Stimulated activated effector memory CD8-positive, alpha-beta T cell treated with anti-CD3 and anti-CD28 coated beads, Interleukin-12 subunit alpha, Interleukin-12 subunit beta, amount 100 ng/mL, for 72 hours (primary cell): Measurements from ENCODE around the gene TJP1.
"Not testable (repeated sequence)": the region's sequence is repeated elsewhere in the genome, so short reads cannot be mapped to it uniquely, and the experiment has no call there.

Experiments used
- ATAC-seq: fragments of 150-1000 bp; cut with Tn5 transposase; 2 replicates; pipeline ENCODE4 v1.10.0; 2021
- DNase-seq, 2 donors: peaks; one replicate each; pipeline ENCODE4 v3.0.0; 2021 to 2022; ENCODE audit warnings: low spot score in 2 of 2
- H3K27ac Mint-ChIP-seq: one replicate; pipeline ENCODE4 v1.8.0; 2022; ENCODE audit warnings: mild to moderate bottlenecking, mixed read lengths
- H3K36me3 Mint-ChIP-seq: one replicate; pipeline ENCODE4 v1.8.0; 2022; ENCODE audit warnings: mild to moderate bottlenecking, mixed read lengths
- H3K4me1 Mint-ChIP-seq: one replicate; pipeline ENCODE4 v1.8.0; 2022; ENCODE audit warnings: mixed read lengths
- H3K4me3 Mint-ChIP-seq: one replicate; pipeline ENCODE4 v1.8.0; 2022; ENCODE audit warnings: mild to moderate bottlenecking, mixed read lengths
- H3K9me3 Mint-ChIP-seq: one replicate; pipeline ENCODE4 v1.8.0; 2022; ENCODE audit warnings: mixed read lengths

The TJP1 gene

DNA sequence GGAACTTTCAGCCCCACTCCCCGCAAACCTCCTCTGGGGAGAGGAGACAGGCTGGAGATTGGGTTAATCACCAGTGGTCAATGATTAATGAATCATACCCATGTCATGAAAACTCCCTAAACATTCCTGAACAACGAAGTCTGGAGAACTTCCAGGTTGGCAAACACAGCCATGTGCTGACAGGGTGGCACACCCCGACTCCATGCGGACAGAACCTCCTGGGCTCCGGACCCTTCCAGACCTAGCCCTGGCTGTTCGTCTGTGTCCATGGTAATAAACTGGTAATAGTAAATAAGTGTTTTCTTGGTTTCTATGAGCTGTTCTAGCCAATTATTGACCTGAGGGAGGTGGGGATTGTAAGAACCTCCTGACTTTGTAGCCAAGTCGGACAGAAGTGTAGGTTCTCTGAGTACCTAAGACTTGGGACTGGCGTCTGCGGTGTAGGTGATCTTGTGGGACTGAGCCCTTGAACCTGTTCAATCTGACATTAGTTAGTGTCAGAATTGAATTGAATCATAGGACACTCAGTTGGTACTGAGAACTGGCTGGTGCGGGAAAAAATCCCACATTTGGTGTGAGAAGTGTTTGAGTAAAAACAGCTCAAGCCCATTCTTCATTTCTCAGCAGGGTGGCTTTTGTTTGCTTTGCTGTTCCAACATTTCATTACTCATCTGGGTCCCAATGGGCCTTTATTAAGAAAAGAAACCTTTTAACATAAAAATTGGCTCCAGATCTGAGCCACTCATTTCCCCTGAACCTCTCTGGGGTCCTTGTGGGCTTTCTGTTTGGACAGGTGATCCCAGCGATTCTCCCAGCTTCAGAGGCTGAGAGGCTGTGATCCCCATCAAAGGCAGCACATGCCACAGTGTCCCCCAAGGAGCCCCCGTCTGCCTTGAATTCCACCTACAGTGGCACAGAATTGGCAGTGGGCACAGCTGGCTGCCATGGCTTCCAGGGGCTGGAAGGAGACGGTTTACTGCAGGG lies 151.0 kb downstream of the TJP1 start:
- ATAC-seq: no peak
- H3K9me3 Mint-ChIP-seq: peaks cover 2% of the 10 kb centered on the region
- H3K4me1 Mint-ChIP-seq: no peaks in the 10 kb centered on the region

DNA sequence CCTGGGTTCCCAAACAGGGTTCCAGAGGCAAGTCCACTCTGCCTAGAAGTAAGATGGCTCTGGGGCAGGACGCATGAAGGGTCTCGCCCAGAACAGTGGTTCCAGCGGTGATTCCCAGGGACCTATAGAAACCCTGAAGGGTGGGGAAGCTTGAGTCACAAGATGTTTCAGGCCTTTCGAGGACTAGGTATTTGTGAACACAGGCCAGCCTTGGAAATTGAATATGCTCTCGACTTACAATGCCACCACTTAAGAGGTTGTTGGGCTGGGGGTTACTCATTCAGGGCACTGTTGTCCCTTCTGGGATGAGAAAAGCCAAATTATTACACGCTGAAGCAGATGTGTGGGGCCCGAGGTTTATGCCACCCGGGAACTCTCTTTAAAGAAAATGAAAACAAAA lies 152.0 kb downstream of the TJP1 start:
- H3K27ac Mint-ChIP-seq: no peak overlapping the region

More for the DNA sequence above, 151.0 kb downstream of the TJP1 start:
- DNase-seq: no peak
- Mint-ChIP-seq H3K27ac (no peak overlapping the region), H3K4me3 (no peak overlapping the region), H3K36me3 (no peaks in the 10 kb centered on the region)

DNA sequence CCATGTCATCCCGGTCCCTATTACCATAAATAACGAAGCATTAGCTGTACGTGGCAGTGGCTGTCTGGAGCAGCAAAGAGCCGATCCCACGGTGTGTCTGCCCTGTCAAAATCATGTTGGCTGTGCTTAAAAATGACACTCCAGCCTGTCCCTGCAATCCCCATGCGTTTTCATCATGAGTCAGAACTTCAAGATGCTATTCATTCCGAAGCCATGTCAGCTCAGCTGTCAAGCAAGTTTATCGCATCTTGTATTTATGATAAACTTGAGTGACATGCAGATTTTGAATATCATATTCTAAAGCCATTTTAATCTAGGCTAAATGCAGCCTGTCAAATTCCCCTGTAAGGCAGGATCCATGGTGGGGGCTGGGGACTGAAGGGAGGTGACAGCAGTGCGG lies 152.4 kb downstream of the TJP1 start:
- ATAC-seq (no peak), DNase-seq (no peak)
- peaks cover 2% of the 10 kb centered on the region for H3K9me3 Mint-ChIP-seq
- H3K27ac Mint-ChIP-seq: no peak overlapping the region
- H3K4me1 Mint-ChIP-seq: no peaks in the 10 kb centered on the region
- H3K4me3 Mint-ChIP-seq: no peak overlapping the region
- no peaks in the 10 kb centered on the region for H3K36me3 Mint-ChIP-seq

More for the DNA sequence above, 152.0 kb downstream of the TJP1 start:
- no peak for DNase-seq
- peaks cover 2% of the 10 kb centered on the region for H3K9me3 Mint-ChIP-seq
- no peaks in the 10 kb centered on the region for H3K4me1 Mint-ChIP-seq
- no peaks in the 10 kb centered on the region for H3K36me3 Mint-ChIP-seq
- H3K4me3 Mint-ChIP-seq: no peak overlapping the region
- no peak for ATAC-seq

DNA sequence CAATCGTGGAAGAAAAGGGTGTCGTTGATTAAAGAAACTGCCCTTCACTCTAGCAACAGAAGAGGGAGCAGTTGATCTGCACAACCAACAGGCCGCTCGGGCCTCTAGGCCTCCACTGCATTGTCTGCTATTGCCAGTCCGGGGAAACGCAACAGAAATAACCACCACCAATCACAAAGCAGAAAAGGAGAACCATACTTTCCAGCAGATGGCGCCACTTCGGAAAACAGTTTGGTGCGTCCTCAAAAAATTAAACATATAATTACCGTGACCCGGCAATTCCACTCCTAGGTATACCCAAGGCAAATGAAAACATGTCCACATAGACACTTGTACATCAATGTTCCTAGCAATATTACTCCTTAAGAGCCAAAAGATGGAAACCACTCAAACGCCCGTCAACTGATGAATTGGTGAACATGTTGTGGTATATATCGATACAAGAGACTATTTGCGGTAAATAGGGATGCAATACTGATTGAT lies 154.1 kb downstream of the TJP1 start:
- Mint-ChIP-seq H3K4me3 (no peak overlapping the region), H3K4me1 (no peaks in the 10 kb centered on the region), H3K9me3 (peaks cover 2% of the 10 kb centered on the region), H3K27ac (no peak overlapping the region), H3K36me3 (no peaks in the 10 kb centered on the region)
- DNase-seq (peak in 1 of 2 donors; percentile 51), ATAC-seq (peak; percentile 47)

DNA sequence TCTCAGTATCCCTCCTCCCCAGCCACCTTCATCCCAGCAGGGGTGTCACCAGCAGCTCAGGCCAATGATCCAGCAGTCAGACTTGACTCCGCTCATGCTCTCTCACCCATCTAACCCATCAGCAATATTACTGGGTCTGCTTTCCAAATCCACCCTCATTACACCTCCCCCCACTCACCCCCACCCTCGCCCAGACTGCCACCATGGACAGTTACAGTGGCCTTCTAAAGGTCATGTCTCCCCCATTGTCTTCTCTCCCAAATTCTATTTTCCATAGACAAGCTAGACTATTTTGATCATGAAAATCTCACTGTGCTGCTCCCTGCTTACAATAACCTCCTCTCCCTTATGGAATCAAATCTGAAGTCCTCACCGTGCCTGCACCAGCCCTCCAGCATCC lies 156.0 kb downstream of the TJP1 start:
- Mint-ChIP-seq H3K4me1 (no peaks in the 10 kb centered on the region), H3K9me3 (peaks cover 2% of the 10 kb centered on the region), H3K27ac (no peak overlapping the region), H3K36me3 (no peaks in the 10 kb centered on the region), H3K4me3 (no peak overlapping the region)
- DNase-seq: no peak
- ATAC-seq: no peak

DNA sequence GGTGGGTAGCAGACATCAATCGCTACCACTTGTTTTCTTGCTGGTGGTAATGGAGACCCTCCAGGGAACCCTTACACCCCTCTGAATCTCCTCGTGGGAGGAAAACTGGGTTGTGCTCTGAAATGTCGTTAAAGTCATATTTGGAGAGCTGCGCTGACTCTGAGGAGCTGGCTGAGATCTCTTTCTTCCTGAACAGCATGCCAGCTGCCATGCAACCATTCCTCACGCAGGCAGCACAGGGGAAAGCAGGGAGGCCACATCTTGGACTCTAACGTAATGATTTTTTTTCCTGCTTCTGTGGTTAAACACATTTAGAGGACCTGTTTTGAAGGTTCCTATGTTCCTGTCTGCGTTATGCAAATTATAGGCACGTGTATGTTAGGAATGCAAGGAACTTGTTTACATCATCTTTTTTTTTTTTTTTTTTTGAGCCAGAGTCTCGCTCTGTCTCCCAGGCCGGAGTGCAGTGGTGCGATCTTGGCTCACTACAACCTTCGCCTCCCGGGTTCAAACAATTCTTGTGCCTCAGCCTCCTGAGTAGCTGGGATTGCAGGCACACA lies 156.7 kb downstream of the TJP1 start:
- no peak overlapping the region for H3K27ac Mint-ChIP-seq
- H3K36me3 Mint-ChIP-seq: no peaks in the 10 kb centered on the region
- ATAC-seq: no peak
- no peak overlapping the region for H3K4me3 Mint-ChIP-seq
- DNase-seq: no peak
- H3K4me1 Mint-ChIP-seq: no peaks in the 10 kb centered on the region
- peaks cover 2% of the 10 kb centered on the region for H3K9me3 Mint-ChIP-seq

DNA sequence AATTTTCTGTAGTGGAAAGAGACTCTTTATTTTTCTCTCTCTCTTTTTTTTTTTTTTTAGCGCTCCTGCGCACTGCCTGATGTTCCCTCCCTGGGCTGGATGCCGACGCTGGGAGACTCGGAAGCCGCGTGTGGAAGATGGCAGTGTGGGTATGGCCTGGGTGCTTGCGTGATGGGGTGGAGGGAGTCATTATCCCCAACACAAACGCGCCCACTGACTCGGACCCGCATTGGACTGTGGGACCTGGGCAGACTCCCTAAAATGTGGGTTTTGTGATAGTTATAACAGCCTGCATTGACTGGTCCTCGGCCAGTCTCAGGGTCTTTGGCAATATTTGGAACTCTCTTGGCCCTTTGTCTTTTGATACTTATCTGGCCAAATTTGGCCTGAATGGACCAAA lies 157.9 kb downstream of the TJP1 start:
- peaks cover 2% of the 10 kb centered on the region for H3K9me3 Mint-ChIP-seq
- H3K4me3 Mint-ChIP-seq: no peak overlapping the region
- H3K4me1 Mint-ChIP-seq: no peaks in the 10 kb centered on the region

DNA sequence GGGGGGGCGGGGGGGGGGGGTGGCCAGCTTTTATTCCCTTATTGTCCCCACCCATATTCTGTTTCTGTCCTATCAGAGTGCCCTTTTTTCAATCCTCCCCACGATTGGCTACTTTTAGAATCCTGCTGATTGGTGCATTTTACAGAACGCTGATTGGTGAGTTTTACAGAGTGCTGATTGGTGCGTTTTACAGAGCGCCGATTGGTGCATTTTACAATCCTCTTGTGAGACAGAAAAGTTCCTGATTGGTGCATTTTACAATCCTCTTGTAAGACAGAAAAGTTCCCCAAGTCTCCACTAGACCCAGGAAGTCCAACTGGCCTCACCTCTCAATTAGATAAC lies 164.8 kb downstream of the TJP1 start:
- DNase-seq, ATAC-seq, H3K9me3 Mint-ChIP-seq, H3K4me3 Mint-ChIP-seq, H3K36me3 Mint-ChIP-seq, H3K27ac Mint-ChIP-seq, H3K4me1 Mint-ChIP-seq: not testable (repeated sequence)

More for the DNA sequence above, 157.9 kb downstream of the TJP1 start:
- DNase-seq (no peak), ATAC-seq (no peak)
- no peaks in the 10 kb centered on the region for H3K36me3 Mint-ChIP-seq
- H3K27ac Mint-ChIP-seq: no peak overlapping the region

DNA sequence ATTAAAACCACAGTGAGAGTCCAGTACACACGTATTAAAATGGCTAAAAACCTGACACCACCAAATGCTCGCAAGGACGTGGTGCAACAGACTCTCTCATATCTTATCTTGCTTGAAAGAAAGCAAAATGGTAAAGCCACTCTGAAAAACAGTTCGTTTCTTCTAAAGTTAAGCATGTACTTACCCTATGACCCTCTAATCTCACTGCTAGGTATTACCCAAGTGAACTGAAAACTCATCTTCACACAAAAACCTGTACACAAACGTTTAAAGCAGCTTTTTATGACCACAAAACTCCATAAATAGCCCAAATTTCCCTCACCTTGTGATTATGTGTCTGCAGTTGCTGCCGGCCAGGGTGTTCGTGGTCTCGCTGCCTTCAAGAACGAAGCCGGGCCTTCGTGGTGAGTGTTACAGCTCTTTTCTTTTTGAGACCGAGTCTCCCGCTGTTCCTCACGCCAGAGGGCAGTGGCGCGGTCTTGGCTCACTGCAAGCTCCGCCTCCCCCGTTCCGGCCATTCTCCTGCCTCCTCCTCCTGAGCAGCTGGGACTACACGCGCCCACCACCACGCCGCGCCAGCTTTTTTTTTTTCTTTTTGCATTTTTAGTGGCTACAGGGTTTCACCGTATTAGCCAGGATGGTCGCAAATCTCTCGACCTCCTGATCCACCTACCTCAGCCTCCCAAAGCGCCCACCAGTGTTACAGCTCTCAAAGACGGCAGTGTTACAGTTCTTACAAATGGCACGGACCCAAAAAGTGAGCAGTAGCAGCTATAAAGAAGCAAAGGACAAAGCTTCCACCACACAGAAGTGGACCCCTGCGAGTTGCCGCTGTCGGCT lies 165.4 kb downstream of the TJP1 start:
- no peaks in the 10 kb centered on the region for H3K36me3 Mint-ChIP-seq
- peaks cover 6% of the 10 kb centered on the region for H3K9me3 Mint-ChIP-seq
- no peak overlapping the region for H3K27ac Mint-ChIP-seq
- no peaks in the 10 kb centered on the region for H3K4me1 Mint-ChIP-seq
- no peak for ATAC-seq
- H3K4me3 Mint-ChIP-seq: no peak overlapping the region
- no peak for DNase-seq

DNA sequence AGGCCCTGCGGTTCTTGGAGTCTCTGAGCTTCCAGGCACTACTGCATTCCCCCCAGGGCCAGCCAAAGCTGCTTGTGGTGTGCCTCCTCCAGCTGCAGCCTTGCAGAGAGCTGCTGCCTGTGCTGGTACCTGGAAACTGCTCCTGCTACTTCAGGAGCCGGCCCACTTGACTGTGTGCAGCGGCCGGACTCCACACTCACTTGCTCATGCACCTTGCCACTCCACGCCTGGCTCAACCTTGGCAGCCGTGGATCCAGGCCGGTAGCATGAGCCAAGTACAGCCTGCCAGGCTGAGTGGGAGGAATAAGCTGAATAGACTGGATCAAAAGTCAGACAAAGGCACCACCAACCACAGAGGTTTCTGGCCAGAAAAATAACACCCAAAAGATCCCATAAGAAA lies 169.7 kb downstream of the TJP1 start:
- Mint-ChIP-seq H3K36me3 (no peaks in the 10 kb centered on the region), H3K4me3 (no peak overlapping the region), H3K27ac (no peak overlapping the region), H3K4me1 (no peaks in the 10 kb centered on the region), H3K9me3 (peaks cover 6% of the 10 kb centered on the region)
- DNase-seq: no peak
- ATAC-seq: no peak

DNA sequence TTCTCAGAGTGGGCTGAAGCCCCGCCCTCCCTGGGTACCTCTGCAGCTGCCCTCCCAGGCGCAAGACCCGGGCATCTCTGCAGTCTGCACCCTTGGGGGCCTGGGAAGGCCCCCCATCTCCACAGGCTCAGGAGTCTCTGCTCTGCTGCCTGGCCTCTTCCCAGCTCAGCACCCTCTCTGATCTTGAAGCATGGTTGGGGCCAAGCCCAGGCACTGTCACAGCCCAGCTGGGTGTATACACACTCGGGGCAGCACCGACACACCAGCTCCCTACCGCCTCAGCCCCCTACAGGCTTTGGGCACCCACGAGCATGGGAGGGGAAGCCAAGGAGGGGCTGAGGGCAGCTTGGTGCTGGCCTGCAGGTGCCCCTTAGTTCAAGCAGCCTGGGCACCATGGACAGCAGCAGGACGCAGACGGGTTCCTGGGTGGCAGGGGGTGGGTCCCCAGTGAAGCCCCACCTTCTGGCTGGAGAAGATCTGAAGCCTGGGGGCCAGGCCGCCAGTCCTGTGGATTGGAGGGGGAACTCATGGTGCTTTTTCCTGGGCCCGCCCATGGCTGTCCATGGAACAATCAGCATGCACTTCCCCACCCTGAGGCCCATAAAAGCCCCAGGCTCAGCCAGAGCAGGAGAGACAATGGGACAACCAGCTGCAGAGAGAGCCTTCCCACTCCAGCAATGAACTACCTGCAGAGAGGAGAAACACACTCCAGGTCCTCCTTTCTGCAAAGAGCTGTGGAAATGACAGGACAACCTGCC lies 170.6 kb downstream of the TJP1 start:
- ATAC-seq (peak; percentile 21), DNase-seq (no peak)
- Mint-ChIP-seq H3K36me3 (no peaks in the 10 kb centered on the region), H3K4me3 (no peak overlapping the region), H3K4me1 (no peaks in the 10 kb centered on the region), H3K9me3 (peaks cover 10% of the 10 kb centered on the region), H3K27ac (no peak overlapping the region)
